ENCODE data around the gene GLCE.
"Not testable (repeated sequence)": the region's sequence is repeated elsewhere in the genome, so short reads cannot be mapped to it uniquely, and the experiment has no call there.

The GLCE gene

GRCh38 chr15:69138963-69139362 is 21.5 kb upstream of the GLCE start:
- DNase-seq, result no peak

DNA sequence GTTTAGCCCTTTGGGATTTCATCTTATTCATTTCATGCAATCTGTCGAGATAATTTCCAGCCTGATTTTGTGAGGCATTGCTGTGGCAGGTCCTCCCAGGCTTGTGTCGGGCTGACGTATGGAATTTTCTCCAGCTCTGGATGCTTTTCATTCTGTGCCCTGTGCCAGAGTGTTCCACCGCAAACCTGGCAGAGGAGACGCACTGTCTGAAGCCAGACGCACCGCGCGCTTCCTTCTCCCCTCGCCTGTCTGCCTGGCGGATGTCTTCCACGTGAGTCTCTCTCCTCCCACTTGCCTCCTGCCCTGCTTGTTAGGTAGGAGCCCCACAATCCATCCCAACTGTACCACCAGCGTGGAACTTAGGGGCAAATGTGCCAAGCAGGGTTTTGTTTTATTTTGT is 20.1 kb upstream of the GLCE start:
- DNase-seq, result no peak

- DNase-seq, result no peak
Measured at GRCh38 chr15:69141286-69141701, 19.1 kb upstream of the GLCE start.

- DNase-seq, result no peak
Measured at GRCh38 chr15:69141833-69142232, 18.6 kb upstream of the GLCE start.

DNA sequence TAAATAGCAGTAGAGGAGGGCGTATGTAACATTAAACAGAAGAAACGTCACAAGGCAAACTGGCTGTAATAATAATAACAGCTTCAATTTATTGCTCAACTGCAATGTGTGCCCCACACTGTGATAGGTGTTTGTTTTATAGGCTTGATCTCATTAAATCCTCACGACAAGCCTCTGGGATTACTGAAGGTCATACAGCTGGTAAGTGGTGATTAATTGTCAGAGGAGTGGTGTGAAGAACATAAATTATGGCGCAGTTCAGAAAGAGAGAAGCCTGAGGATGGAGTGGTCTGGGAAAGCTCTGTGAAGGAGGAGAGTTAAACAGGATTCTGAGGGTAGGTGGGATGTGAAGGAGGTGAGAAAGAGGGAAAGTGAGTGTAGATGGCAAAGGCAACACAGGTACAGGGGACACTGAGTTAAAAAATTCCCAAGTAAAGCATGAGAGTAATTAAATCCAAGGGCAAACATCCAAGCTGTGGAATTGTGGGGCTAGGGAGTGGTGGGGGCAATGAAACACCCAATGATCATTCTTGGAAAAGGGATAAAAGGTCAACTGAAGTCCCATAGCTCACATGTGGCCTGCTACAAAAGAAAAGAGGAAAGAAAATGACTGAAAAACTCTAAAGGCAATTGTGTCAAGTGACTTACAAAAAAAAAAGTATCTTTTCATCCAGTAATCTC is 16.5 kb upstream of the GLCE start:
- DNase-seq, result no peak

- no peak for DNase-seq
Measured at GRCh38 chr15:69144530-69144929, 15.9 kb upstream of the GLCE start.

- no peak for DNase-seq
Measured at GRCh38 chr15:69145149-69145693, 15.2 kb upstream of the GLCE start.

DNA sequence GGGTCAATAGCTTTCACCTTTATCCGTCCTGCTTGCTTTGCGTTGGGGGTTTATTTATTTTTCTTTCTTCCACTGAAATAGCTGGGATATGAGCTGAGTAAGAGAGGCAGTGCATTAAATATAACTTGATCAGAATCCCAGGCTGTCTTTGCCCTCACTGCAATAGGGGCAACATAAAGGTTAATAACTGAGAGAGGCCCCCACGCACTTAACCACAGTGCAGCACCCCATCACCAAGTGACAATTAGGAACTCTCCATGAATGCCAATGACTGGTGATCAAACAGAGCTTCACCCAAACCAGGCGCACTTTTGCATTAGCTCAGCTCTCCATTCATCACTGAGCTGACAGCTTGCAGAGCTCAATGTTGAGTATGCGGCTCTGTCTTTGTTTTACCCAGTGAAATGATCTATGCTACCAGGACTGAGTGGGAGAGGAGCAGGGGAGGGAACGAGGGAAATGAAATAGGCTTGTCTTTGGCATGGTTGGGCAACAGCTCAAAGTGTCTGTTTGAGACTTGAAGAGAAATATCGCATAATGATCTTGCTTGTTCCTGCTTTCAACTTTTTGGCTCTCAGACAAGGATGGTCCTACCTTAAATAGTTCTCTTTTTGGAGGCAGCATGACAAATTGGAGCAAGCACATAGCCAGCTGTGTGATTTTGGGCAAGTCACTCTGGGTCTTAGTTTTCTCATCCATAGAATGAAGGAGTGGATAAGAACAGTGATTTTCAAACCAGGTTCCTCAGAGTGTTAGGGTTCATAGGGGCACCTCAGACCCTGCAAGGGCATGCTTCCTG is 14.5 kb upstream of the GLCE start:
- peak; percentile 89 for DNase-seq

- no peak for DNase-seq
Measured at GRCh38 chr15:69146724-69147435, 13.6 kb upstream of the GLCE start.

DNA sequence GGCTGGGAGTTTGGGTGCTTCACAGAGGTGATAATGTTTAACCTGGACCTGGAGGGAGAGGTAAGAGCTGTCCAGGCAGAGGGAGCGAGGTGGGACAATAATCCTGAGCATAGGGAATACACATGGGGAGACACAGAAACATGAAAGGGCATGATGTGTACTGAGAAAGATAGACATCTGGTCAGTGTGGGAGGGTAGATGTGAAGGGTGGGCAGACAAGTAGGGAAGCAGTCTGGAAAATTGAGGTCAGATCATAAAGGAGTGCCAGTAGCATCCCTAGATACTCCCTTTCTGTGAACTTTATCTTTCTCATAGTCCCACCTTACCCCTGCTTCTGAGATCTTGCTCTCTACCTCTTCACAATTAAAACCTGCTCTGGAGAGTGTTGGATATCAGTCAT is 12.0 kb upstream of the GLCE start:
- no peak for DNase-seq

DNA sequence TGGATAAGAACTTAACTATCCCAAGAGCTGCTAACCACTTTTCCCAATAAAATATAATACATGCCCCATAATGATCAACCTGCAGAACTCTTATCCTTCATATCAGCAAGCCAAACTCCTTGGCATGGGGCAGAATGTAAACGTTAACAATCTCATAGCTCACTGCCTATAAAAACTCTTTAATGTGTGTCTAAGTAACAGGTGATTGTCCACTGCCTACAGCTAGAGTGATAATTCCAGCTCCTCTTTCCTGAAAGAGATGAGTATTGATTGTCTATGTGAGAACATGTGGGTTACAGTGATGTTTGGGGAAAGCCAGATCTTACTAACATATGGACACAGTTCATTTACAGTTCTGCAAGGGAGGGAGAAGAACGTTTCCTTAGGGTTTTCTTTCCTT is 11.3 kb upstream of the GLCE start:
- no peak for DNase-seq

DNA sequence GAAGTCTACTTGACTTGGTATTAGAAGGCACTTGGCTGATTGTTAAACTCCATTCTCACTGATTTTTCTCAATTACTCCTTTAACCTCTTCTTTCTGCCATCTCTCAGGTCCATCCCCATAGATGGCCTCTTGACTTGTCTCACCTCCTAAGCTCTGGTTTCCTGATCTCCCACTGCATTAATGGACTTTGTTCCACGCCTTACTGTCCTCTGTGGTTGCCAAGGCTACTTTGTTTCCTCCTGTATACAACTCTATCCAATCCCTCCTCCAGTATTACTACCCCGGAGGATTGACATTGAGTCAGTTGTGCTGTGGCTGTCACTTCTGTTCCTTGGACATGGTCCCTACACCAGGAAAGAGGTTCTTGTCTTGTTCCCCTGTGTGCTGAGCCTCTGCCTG is 10.6 kb upstream of the GLCE start:
- DNase-seq, result no peak

DNA sequence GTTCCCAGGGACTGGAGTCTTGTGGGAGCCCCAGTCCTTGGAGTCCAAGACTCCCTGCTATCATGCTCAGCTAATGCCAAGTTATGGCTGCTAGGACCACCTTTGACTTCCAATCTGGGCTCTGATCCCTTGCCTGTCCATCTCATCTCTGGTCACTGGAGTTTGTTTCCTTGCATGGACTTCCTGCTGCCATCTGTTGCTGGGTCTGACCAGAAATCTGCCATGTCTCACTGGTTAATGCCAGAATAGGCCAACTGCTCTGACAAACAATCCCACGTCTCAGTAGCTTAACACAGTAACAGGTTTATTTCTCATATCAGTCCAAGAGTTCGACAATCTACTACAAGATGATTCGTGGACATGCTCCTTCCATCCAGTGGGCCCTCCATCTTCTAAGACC is 10.1 kb upstream of the GLCE start:
- DNase-seq, result no peak

DNA sequence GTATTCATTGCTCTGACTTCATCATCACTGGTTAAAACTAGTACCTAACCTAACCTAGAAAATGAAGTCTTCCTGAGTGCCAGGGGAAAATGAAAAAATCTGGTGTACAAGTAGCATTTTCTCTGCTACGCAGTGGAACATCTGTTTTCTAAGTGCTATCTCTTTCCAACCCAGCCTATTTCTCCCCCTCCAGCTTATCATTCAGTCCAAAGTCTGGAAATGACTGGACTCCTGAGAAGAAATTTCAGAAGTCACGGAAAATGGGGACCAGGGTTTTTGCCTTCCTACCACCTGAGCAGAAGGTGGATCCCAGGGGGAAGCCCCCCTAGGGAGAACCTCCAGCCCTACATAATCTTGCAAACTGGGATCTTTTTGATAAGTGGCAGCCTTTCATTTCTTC is 9.6 kb upstream of the GLCE start:
- DNase-seq, result no peak

DNA sequence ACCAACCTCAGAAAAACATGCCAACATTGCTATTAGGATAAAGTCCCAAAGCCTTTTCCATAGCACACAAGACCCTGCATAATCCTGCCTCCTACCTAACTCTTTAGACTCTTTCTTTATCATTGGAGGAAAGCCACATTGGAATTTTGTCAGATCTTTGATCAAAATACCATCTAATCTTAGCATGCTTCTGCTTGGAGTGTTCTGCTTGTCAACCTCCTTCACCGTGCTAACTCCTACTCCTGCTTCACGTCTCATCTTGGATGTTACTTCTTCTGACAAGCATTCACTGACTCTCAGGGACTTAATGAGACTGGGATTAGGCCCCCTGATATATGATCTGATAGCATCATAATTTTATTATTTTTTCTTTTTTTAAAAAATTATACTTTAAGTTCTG is 7.4 kb upstream of the GLCE start:
- DNase-seq, result no peak

DNA sequence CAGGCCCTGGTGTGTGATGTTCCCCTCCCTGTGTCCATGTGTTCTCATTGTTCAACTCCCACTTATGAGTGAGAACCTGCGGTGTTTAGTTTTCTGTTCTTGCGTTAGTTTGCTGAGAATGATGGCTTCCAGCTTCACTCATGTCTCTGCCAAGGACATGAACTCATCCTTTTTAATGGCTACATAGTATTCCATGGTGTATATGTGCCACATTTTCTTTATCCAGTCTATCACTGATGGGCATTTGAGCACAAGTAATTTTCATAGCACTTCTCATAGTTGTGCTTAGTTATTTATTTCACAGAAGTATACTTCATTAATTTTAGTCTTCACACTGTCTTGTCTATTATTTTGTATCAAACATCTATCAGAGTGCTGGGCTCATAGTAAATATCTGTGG is 6.8 kb upstream of the GLCE start:
- DNase-seq, result not testable (repeated sequence)

GRCh38 chr15:69154078-69154477 is 6.4 kb upstream of the GLCE start:
- DNase-seq, result no peak

DNA sequence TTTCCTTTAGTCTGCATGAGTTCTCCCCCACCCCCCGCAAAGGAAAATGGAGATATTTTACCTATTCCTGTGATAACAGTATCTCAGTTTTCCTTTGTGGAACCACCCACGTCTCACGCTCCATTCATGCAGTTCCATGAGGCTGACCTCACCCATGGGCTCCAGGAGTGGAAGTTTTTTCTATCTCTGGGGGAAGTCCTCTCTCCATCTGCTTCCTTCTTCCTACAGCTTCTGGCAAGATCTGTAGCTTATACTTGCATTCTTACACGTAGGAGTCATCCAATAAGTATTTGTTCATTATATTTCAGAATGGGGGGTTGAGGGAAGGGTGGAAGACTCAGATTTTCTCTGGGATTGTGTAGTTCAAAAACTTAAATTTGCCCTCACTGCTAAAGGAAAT is 5.8 kb upstream of the GLCE start:
- no peak for DNase-seq

GRCh38 chr15:69156736-69157381 is 3.6 kb upstream of the GLCE start:
- DNase-seq, result no peak

DNA sequence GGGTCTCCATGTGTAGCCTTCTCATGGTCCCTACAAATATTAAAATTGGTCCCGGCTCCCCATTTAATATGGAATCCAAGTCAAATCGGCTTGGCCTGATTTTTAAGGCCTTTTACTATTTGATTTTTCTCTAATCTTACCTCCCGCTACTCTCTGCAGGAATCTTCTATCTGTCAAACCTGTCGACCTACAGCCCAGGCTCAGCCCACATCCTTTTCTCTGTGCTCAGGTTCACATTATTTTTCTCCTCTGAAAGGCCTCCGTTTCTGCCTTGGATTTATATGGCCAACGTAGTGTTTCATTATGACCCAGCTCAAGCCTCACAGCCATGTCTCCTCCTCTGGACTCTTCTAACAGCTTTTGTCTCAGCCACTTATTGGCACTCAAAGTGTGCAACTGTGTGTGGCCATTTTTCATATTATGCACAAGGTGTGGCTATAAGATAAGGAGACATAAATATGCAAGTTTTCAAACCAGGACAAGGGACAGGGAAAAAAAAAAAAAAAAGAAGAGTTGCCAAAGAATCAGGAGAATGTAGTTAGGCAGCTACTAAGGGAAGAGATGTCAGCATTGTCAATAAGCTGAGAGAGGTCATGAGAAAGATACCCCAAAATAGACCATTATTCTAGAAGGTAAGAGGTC is 2.1 kb upstream of the GLCE start:
- DNase-seq, result no peak

DNA sequence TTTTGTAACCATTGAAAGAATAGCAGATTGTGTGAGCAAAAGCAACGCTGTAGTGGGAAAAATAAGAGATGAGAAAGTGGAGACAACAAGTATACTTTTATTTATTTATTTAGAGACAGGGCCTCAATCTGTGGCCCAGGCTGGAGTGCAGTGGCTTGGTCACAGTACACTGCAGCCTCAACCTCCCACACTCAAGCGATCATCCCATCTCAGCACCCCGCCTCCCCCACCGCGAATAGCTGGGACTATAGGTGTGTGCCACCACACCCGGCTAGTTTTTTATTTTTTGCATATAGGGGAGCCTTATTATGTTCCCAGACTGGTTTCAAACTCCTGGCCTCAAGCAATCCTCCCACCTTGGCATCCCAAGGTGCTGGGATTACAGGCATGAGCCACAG is 1.6 kb upstream of the GLCE start:
- no peak for DNase-seq

GRCh38 chr15:69159805-69160140 is 662 bp upstream of the GLCE start:
- no peak for DNase-seq
